ENCODE measurements around the gene ANKRD53. TPM values are rescaled to one million over a fixed set of nuclear protein-coding genes. Genes with fewer than 3 reads are reported as not detected.

The ANKRD53 gene
- total RNA-seq, 1 experiment from 2014 or later = not detected

GRCh38 chr2:71003396-71003795 is 25.0 kb downstream of the ANKRD53 start:
- Histone ChIP-seq H3K9me2 (ENCODE audit: insufficient read depth) (no peaks in the 10 kb centered on the region), H3F3A (ENCODE audit: insufficient read depth, low read depth) (no peaks in the 10 kb centered on the region), H2AFZ (no peak overlapping the region), H3K4me2 (no peak overlapping the region), H3K36me3 (ENCODE audit: low read depth) (no peaks in the 10 kb centered on the region), H4K20me1 (ENCODE audit: insufficient read depth) (no peaks in the 10 kb centered on the region), H3K27me3 (ENCODE audit: insufficient read depth, low read depth) (no peaks in the 10 kb centered on the region), H3K27ac (no peak overlapping the region), H3K4me3 (no peak overlapping the region), H3K79me2 (ENCODE audit: low read depth) (no peaks in the 10 kb centered on the region), H3K9me3 (ENCODE audit: insufficient read depth, low read depth) (no peaks in the 10 kb centered on the region), H3K4me1 (replicated peaks; ENCODE audit: insufficient read depth) (peaks cover 3% of the 10 kb centered on the region; the same call in 1 of the 2 replicates)
- no peak for TF ChIP-seq EZH2 (IDR thresholded peaks at IDR 0.05; ENCODE audit: low read depth)
- TF ChIP-seq, protein P1, sequence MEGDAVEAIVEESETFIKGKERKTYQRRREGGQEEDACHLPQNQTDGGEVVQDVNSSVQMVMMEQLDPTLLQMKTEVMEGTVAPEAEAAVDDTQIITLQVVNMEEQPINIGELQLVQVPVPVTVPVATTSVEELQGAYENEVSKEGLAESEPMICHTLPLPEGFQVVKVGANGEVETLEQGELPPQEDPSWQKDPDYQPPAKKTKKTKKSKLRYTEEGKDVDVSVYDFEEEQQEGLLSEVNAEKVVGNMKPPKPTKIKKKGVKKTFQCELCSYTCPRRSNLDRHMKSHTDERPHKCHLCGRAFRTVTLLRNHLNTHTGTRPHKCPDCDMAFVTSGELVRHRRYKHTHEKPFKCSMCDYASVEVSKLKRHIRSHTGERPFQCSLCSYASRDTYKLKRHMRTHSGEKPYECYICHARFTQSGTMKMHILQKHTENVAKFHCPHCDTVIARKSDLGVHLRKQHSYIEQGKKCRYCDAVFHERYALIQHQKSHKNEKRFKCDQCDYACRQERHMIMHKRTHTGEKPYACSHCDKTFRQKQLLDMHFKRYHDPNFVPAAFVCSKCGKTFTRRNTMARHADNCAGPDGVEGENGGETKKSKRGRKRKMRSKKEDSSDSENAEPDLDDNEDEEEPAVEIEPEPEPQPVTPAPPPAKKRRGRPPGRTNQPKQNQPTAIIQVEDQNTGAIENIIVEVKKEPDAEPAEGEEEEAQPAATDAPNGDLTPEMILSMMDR (conservative IDR thresholded peaks at IDR 0.05) = no peak
- ChIA-PET POLR2A (ENCODE audit: unreplicated experiment) (no interaction called here), CTCF (no interaction called here)
- intact Hi-C loops (cut with micrococcal nuclease; ENCODE audit: unreplicated experiment) = no loop called here
- no peak for DNase-seq
- no TSS peak for BruUV-seq (replicated peaks)

DNA sequence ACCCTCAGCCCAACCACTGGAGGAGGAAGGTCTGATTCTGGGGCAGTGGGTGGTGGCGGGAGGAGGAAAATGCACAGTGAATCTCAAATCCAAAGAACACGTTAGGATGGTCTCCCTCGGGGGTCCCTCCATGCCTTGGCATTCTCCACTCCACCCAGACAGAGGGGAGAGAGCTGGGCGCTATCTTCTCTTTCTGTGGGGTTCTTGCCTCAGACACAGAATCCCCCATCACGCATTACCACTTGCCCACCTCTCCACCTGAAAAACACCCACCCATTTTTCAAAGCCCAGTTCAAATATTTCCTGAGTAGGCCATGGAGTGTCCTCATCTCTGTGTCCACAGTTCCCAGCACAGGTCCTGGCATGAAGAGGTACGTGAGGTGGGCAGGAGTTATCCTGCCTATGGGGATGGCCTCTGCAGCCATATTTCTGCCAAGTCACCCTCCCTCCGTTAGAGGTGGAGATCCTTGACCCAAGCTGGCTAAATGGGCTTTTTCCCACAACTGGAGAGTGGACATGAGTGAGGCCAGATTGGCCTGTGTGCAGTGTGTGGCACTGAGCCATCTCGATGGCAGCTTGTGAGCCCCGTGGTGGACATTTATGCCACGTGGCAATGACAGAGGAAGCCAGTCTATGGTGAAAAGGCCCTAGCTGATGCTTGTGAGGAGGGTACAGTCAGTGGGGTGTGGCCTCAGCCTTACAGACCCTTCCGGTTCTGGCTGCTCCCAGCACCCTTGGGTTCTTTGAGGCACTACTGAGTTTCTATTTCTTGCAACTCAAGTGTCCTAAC is 25.7 kb downstream of the ANKRD53 start:
- Histone ChIP-seq H3K27ac (no peak overlapping the region), H3K9me3 (ENCODE audit: insufficient read depth, low read depth) (no peaks in the 10 kb centered on the region), H4K20me1 (ENCODE audit: insufficient read depth) (no peaks in the 10 kb centered on the region), H2AFZ (no peak overlapping the region), H3K27me3 (ENCODE audit: insufficient read depth, low read depth) (no peaks in the 10 kb centered on the region), H3K4me3 (no peak overlapping the region), H3K4me2 (no peak overlapping the region), H3K36me3 (ENCODE audit: low read depth) (no peaks in the 10 kb centered on the region), H3K79me2 (ENCODE audit: low read depth) (no peaks in the 10 kb centered on the region), H3K9me2 (ENCODE audit: insufficient read depth) (no peaks in the 10 kb centered on the region), H3F3A (ENCODE audit: insufficient read depth, low read depth) (no peaks in the 10 kb centered on the region), H3K4me1 (replicated peaks; ENCODE audit: insufficient read depth) (peaks cover 3% of the 10 kb centered on the region; the same call in 1 of the 2 replicates)
- CTCF ChIA-PET = interaction anchor here (0.8 kb wide), 1 partner anchor 54 kb away, joined by 3 read pairs; no protein-coding TSS in a partner anchor
- DNase-seq = no peak
- no TSS peak for BruUV-seq (replicated peaks)
- intact Hi-C loops (cut with micrococcal nuclease; ENCODE audit: unreplicated experiment) = no loop called here
- TF ChIP-seq, protein P1 (conservative IDR thresholded peaks at IDR 0.05) = no peak
- no peak for TF ChIP-seq EZH2 (IDR thresholded peaks at IDR 0.05; ENCODE audit: low read depth)
- POLR2A ChIA-PET (ENCODE audit: unreplicated experiment) = no interaction called here

GRCh38 chr2:71004857-71005256 is 26.4 kb downstream of the ANKRD53 start:
- POLR2A ChIA-PET (ENCODE audit: unreplicated experiment) = no interaction called here
- Histone ChIP-seq H2AFZ (no peak overlapping the region), H3F3A (ENCODE audit: insufficient read depth, low read depth) (no peaks in the 10 kb centered on the region), H3K4me3 (no peak overlapping the region), H3K27me3 (ENCODE audit: insufficient read depth, low read depth) (no peaks in the 10 kb centered on the region), H3K4me1 (replicated peaks; ENCODE audit: insufficient read depth) (peaks cover 3% of the 10 kb centered on the region; the same call in 1 of the 2 replicates), H3K9me2 (ENCODE audit: insufficient read depth) (no peaks in the 10 kb centered on the region), H3K4me2 (no peak overlapping the region), H3K9me3 (ENCODE audit: insufficient read depth, low read depth) (no peaks in the 10 kb centered on the region), H3K27ac (no peak overlapping the region), H4K20me1 (ENCODE audit: insufficient read depth) (no peaks in the 10 kb centered on the region), H3K36me3 (ENCODE audit: low read depth) (no peaks in the 10 kb centered on the region), H3K79me2 (ENCODE audit: low read depth) (no peaks in the 10 kb centered on the region)
- TF ChIP-seq EZH2 (IDR thresholded peaks at IDR 0.05; ENCODE audit: low read depth) = no peak
- TF ChIP-seq, protein P1 (conservative IDR thresholded peaks at IDR 0.05) = no peak
- intact Hi-C loops (cut with micrococcal nuclease; ENCODE audit: unreplicated experiment) = no loop called here
- BruUV-seq (replicated peaks) = no TSS peak
- CTCF ChIA-PET = interaction anchor here (0.8 kb wide), 1 partner anchor 55 kb away, joined by 3 read pairs; no protein-coding TSS in a partner anchor
- DNase-seq = no peak
